SK-N-SH treated with all-trans-retinoic acid at 6 μM for 48 hours (cell line): Measurements from ENCODE around the gene KIRREL3.

Experiments used
- CREB5 ChIP-seq: fragments of 250-450 bp; sonication (Bioruptor Pico); IDR thresholded peaks from 2 replicates; pipeline ENCODE4 v1.5.1; 2020; ENCODE audit warnings: low read depth, mild to moderate bottlenecking, moderate library complexity
- CSDC2 ChIP-seq: fragments of 250-450 bp; sonication (Bioruptor Pico); IDR thresholded peaks from 2 replicates; pipeline ENCODE4 v1.5.0; 2020; ENCODE audit warnings: mild to moderate bottlenecking, moderate library complexity
- ESRRG ChIP-seq: fragments of 250-450 bp; sonication (Bioruptor Pico); IDR thresholded peaks from 2 replicates; pipeline ENCODE4 v1.6.1; 2021; ENCODE audit warnings: mild to moderate bottlenecking
- GLIS3 ChIP-seq: fragments of 250-450 bp; sonication (Bioruptor Pico); IDR thresholded peaks from 2 replicates; pipeline ENCODE4 v1.5.0; 2020; ENCODE audit warnings: mild to moderate bottlenecking, moderate library complexity
- ISL1 ChIP-seq: fragments of 250-450 bp; sonication (Bioruptor Pico); IDR thresholded peaks from 2 replicates; pipeline ENCODE4 v2.1.2; 2022; ENCODE audit warnings: mild to moderate bottlenecking, moderate library complexity
- OSR1 ChIP-seq: fragments of 250-450 bp; sonication (Bioruptor Pico); IDR thresholded peaks from 2 replicates; pipeline ENCODE4 v1.8.0; 2022; ENCODE audit warnings: moderate library complexity, mild to moderate bottlenecking, inconsistent platforms
- PATZ1 ChIP-seq: fragments of 250-450 bp; sonication (Bioruptor Pico); IDR thresholded peaks from 2 replicates; pipeline ENCODE4 v1.8.0; 2020; ENCODE audit warnings: mild to moderate bottlenecking, moderate library complexity, borderline replicate concordance
- PPARA ChIP-seq: fragments of 250-450 bp; sonication (Bioruptor Pico); IDR thresholded peaks from 2 replicates; pipeline ENCODE4 v1.5.0; 2020; ENCODE audit warnings: mild to moderate bottlenecking, borderline replicate concordance
- RARB ChIP-seq: fragments of 250-450 bp; sonication (Bioruptor Pico); IDR thresholded peaks from 2 replicates; pipeline ENCODE4 v1.8.0; 2021; ENCODE audit warnings: mild to moderate bottlenecking, moderate library complexity
- TCF4 ChIP-seq: fragments of 250-450 bp; sonication (Bioruptor Pico); IDR thresholded peaks from 2 replicates; pipeline ENCODE4 v1.8.0; 2021; ENCODE audit warnings: mild to moderate bottlenecking, moderate library complexity, borderline replicate concordance
- TOX ChIP-seq: fragments of 250-450 bp; sonication (Bioruptor Pico); IDR thresholded peaks from 2 replicates; pipeline ENCODE4 v1.8.0; 2021; ENCODE audit warnings: mild to moderate bottlenecking, moderate library complexity, borderline replicate concordance
- ZFP3 ChIP-seq: fragments of 250-450 bp; sonication (Bioruptor Pico); IDR thresholded peaks from 2 replicates; pipeline ENCODE4 v1.5.0; 2020; ENCODE audit warnings: mild to moderate bottlenecking, moderate library complexity
- ZFP30 ChIP-seq: fragments of 450-650 bp; formaldehyde crosslinking; IDR thresholded peaks from 2 replicates; pipeline ENCODE4 v1.5.0; 2022; ENCODE audit warnings: mild to moderate bottlenecking, moderate library complexity
- ZNF70 ChIP-seq: fragments of 450-650 bp; formaldehyde crosslinking; IDR thresholded peaks from 2 replicates; pipeline ENCODE4 v1.5.0; 2020; ENCODE audit warnings: mild to moderate bottlenecking, moderate library complexity

- TF ChIP-seq PATZ1 (CRISPR knock-in tag), result no peak
- no peak for TF ChIP-seq ISL1 (CRISPR knock-in tag)
- TF ChIP-seq CSDC2 (CRISPR knock-in tag), result no peak
- TF ChIP-seq OSR1 (CRISPR knock-in tag), result no peak
- no peak for TF ChIP-seq TOX
- TF ChIP-seq CREB5, result no peak
- TF ChIP-seq RARB, result no peak
- TF ChIP-seq ESRRG (CRISPR knock-in tag), result no peak
- TF ChIP-seq ZFP3, result no peak
- TF ChIP-seq PPARA (CRISPR knock-in tag), result no peak
- TF ChIP-seq TCF4 (CRISPR knock-in tag), result no peak
- no peak for TF ChIP-seq ZNF70 (CRISPR knock-in tag)
- no peak for TF ChIP-seq ZFP30 (CRISPR knock-in tag)
- TF ChIP-seq GLIS3 (CRISPR knock-in tag), result no peak
Measured at GRCh38 chr11:126420698-126421256, 579.8 kb downstream of the KIRREL3 start.
